HG03045 (cell line): ENCODE data around the gene DLG2.

Experiments
- ATAC-seq: cut with Tn5 transposase; IDR thresholded peaks from one replicate; pipeline ENCODE4 v1.9.1; 2021; ENCODE audit warnings: mild to moderate bottlenecking, moderate library complexity; ENCODE audit not compliant: unreplicated experiment

Gene DLG2

DNA sequence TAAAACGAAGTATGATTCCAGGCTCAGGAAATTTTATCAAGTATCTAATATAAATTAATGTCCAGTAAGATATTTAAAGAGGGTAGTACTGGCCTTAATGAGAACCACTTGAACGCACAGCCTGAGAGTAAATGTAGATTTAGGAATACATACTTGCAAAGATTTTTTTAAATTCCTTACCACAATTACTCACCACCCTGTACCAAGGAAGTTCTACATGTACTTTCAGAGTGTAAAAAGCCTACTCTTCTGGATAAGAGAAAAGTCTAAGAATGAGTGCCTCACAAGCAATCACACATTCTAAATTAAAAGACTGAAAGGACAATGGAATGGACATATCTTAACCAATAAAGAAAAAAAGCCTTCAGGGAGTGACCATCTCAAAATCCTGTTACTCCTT, 697.4 kb downstream of the DLG2 start:
- no peak for ATAC-seq

DNA sequence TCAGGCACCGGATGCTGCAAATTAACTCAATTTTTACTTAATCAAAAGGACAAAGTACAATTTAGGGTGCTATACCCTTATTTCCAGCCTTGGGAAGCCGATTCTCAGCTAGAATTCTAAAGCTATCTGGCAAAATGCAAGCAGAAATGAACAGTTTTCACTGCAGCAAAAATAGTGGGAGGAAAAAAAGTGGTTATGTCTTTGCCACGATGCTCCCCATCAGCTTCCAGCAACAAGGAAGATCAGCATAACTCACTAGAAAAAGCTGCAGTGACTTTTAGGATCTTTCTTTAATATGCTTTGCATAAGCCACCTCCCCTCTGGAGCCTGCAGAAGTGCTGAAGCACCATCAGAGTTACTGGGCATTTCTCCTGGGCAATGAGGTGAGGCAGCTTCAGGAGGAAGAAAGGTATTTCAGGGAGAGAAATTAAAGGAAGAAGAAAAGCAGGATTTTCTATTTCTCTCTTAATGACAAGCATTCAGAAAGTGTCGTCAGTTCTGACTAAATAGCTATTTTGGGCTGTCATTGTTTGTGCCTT, 702.9 kb downstream of the DLG2 start:
- ATAC-seq, result no peak

- no peak for ATAC-seq
Measured at GRCh38 chr11:84923489-84923888, 703.7 kb downstream of the DLG2 start.

DNA sequence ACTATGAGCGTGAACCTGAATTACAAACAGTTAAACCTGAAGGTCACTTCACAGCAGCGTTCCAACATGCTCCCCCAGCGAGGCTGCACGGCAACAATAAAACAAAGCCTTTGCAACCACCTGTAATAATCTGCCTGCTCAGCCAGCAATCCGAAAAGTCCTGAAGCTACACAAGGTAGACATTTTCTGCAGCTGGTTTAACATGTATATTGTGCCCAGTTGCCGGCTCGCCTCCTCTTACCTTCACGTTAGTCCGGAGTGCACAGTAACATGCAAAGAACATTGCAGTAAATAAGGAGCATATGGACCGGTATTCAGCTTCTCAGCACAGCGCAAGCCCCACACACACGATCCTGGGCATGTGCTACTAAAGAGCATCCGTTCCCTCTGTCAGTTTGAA, 704.3 kb downstream of the DLG2 start:
- ATAC-seq, result no peak

- ATAC-seq, result no peak
Measured at GRCh38 chr11:84922212-84922805, 704.8 kb downstream of the DLG2 start.

- no peak for ATAC-seq
Measured at GRCh38 chr11:84914511-84914910, 712.6 kb downstream of the DLG2 start.

GRCh38 chr11:84909740-84910139, 717.4 kb downstream of the DLG2 start:
- no peak for ATAC-seq

DNA sequence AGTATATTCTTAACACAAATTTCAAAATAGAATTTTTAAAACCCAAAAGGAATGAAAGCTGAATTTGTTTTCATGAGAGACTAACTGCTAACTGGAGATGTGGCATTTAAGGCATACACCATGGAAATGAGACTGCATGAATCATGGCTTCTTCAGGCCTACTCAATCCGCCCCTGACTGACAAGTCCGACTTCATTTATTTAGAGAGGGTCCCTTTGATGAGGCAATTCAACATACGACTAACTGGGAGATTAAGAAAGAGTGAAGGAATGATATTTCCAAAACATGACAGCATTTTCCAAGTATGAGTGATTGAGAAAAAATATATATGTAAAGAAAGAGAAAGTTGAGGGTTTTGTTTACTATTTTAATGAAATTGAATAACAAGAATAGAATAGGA, 720.1 kb downstream of the DLG2 start:
- no peak for ATAC-seq

GRCh38 chr11:84905411-84905810, 721.7 kb downstream of the DLG2 start:
- ATAC-seq, result no peak

DNA sequence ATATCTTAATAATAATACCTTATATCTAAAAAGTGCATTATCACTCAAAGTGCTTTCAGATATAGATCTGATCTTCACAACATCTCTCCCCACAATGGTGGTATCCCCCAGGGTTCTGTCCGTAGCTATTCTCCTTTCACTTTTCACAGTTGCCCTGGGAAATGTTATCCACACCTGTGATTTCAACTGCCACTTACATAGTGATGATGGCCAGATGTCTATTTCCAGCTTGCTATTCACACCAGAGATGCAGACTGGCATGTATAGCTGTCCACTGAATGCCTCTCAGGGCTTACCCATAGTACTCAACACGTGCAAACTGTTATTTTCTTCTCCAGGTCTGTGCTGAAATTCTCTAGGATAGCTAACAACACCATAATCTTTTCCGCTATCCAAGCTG, 724.7 kb downstream of the DLG2 start:
- no peak for ATAC-seq

- no peak for ATAC-seq
Measured at GRCh38 chr11:84901991-84902390, 725.2 kb downstream of the DLG2 start.

DNA sequence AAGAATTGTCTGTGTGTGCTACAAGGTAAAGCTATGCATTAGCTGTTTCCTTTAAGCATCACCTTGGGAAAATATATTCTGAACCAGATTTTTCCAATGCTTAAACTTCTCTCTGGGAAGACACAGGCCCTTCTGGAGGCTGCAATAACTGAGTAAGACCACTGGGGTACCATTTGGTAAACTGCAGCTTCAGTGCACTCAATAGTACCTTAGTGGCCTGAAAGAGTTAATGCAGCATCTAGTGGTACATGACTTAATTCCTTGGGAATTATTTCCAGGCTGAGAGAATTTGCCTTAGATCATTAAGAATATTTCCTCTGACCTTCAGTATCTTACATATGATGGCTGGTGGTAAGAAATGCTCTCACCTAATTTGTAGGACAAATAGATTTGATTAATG, 727.4 kb downstream of the DLG2 start:
- no peak for ATAC-seq

DNA sequence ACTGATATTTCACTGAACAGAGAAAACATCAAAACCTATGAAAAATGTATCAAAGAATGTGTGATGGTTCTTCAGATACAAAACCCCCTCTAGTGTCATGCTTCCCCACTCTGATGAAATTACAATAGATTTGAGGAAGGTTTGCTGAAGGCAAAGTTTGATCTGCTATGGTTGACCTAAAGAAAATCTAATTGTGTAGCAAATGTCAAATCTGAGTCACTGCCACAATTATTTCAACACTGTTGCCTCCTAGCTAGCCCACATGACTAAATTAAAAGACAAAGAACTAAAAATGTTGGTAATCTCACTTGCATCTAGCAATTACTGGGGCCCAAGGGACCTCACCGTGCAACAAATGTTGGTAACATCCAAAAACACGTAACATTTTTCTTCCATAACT, 728.0 kb downstream of the DLG2 start:
- no peak for ATAC-seq

GRCh38 chr11:84894666-84895065, 732.5 kb downstream of the DLG2 start:
- no peak for ATAC-seq

GRCh38 chr11:84890676-84891075, 736.5 kb downstream of the DLG2 start:
- no peak for ATAC-seq

GRCh38 chr11:84889556-84889955, 737.6 kb downstream of the DLG2 start:
- ATAC-seq, result no peak

DNA sequence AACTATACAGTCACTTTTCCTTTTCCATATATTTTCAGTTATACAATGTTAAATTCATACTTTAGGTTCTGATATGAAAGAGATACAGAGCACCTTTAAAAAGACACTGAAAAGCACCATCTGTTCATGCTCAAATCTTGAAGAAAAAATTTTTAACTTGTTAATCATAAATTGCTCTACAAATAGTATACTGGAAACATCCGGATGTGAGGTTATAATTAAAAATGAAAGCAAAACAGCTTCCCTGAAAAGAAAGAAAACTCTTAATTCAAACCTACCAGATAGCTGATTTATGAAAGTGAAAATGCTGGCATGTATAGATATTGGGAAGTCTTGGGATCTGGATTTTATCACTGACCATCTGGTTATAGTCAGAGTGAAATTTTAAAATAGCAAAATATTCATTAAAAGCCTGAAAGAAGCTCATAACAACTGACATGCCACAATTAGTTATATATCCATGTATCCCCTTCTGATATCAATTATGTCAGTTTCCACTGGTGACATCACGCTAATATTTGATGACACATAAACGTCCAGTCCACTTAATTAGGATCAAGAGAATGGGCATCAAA, 740.0 kb downstream of the DLG2 start:
- no peak for ATAC-seq

DNA sequence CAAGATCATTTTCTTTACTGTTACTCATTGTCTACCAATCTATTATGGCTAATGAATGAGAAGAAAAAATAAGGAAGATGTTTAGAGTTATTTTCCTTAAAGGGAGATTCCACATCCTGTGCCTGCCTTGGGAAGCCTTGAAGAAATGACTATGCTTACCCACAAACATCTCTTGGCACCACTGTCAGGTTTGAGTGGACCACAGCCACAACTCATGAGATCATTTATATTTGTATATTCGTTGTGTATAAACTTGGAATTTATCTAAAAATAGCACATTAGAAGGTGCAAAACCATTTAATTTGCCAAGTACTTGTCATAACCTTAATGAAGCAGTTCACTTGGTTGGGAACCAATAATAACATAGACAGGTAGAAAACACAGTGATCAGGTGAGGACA, 740.8 kb downstream of the DLG2 start:
- ATAC-seq, result no peak

DNA sequence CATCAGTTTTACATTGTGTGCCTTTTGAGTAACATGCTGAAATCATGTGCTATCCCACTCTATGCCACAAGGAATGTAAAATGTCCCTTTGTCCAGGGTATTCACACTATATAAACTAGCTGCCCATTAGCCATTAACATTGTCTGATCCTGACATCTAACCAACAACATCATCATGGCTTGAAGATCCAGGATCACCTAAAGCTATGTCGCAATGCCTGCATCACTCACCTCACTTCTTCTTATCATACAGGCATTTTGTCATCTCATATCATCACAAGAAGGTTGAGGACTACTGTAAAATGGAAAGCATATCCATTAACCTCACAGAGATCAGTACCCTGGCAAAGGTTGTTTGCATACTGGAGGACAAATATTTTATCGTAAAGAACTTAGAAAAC, 742.3 kb downstream of the DLG2 start:
- ATAC-seq, result no peak

GRCh38 chr11:84882056-84882455, 745.1 kb downstream of the DLG2 start:
- no peak for ATAC-seq

GRCh38 chr11:84871116-84871515, 756.0 kb downstream of the DLG2 start:
- ATAC-seq, result no peak

DNA sequence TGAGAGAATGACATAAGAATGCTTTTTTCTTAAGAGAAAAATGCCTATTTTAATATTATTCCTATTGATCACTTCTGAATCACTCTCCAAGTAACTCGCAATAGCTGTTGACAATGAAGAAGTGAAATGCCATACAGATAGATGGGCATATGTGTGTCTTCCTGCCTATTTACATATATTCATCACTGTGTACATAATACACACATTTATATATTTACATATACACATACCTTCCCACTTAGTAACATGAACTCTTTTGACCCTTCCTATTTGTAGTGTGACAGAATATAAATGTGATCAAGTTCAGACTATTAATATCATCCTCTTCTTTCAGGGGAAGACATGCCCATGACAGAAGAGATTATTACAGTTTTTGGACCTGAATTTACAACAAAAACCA, 756.7 kb downstream of the DLG2 start:
- no peak for ATAC-seq

DNA sequence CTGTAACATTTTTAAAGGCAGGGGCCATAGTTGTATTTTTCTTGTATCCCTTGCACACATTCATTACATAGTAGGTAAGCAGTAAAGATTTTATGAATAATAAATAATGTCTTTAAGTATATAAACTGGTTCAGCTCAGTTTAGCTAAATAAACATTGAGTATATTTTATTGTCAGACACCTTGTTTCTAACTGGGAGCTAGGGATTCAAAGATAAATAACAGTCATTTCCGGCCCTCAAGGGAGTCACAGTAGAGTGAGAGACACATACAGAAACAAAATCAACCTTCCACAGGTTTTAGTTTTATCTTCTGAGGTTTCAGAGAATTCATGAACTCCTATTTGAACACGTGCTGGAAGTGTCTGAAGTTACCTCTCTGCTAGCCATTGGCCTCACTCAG, 760.2 kb downstream of the DLG2 start:
- ATAC-seq, result no peak
